HCT116 (cell line): ENCODE data around the gene DIS3L2. TPM values are rescaled to one million over a fixed set of nuclear protein-coding genes. Genes with fewer than 3 reads are reported as not detected.
A peak's percentile ranks its signal among the peaks of the same experiment; 100 is the strongest.
"Not testable (repeated sequence)": the region's sequence is repeated elsewhere in the genome, so short reads cannot be mapped to it uniquely, and the experiment has no call there.

ENCODE experiments used
- ATAC-seq: fragments of 200-7000 bp; cut with Tn5 transposase; 2 replicates; pipeline ENCODE4 v1.9.1; 2020; ENCODE audit warnings: mild to moderate bottlenecking, moderate library complexity
- BruUV-seq: library from RNA; stranded (reverse); fragments of 400-500 nt; replicated peaks from 2 replicates; lab custom pipeline; 2021; lab: Mats Ljungman, UMichigan
- CTCF ChIA-PET: fragments of 300-600 bp; sonication (Branson Sonifier 250); formaldehyde crosslinking; loops from one replicate; lab custom pipeline; 2021; ENCODE audit warnings: antibody characterized with exemption; lab: Charles Lee
- POLR2A ChIA-PET: fragments of 300-600, 350-600 bp; sonication (Branson Sonifier 250); formaldehyde crosslinking; loops from one replicate; lab custom pipeline; 2021; ENCODE audit warnings: antibody characterized with exemption; lab: Charles Lee
- RAD21 ChIA-PET, 2 experiments: fragments of 300-600 bp; sonication (Branson Sonifier 250); formaldehyde crosslinking; loops; one replicate each; lab custom pipeline; 2023; ENCODE audit warnings: low total read pairs in 2 of 2; ENCODE audit not compliant: uncharacterized antibody in 2 of 2, unreplicated experiment in 2 of 2, low non-redundant PET in 1 of 2; lab: Charles Lee
- DNase-seq: peaks from one replicate; pipeline ENCODE4 v3.0.0-alpha.2; 2010; ENCODE audit warnings: low read depth, low spot score
- H2AFZ ChIP-seq: fragments of 200-600 bp; shearing (Covaris generic), sonication (generic); 2 replicates; pipeline ENCODE4 v1.6.1; 2017; ENCODE audit warnings: low read depth, mixed run types, mixed read lengths, antibody characterized with exemption, low read length; ENCODE audit not compliant: poor library complexity, severe bottlenecking
- H3K27ac ChIP-seq: 2 replicates; pipeline ENCODE4 v1.5.1; 2012; ENCODE audit warnings: low read depth, low read length
- H3K27me3 ChIP-seq: fragments of 200-600 bp; sonication (generic); 2 replicates; pipeline ENCODE4 v1.6.1; 2016; ENCODE audit warnings: mixed run types, low read length, mixed read lengths; ENCODE audit not compliant: insufficient read depth
- H3K36me3 ChIP-seq, 2 experiments: fragments of 200-500 bp in 1 of 2; fragments of 200-600 bp in 1 of 2; sonication (Bioruptor generic) in 1 of 2; sonication (generic) in 1 of 2; 2 replicates each; pipeline versions ENCODE4 v1.5.1 to v1.6.1; 2014 to 2016; ENCODE audit warnings: low read length in 2 of 2, inconsistent platforms in 1 of 2, mixed read lengths in 1 of 2, mixed run types in 1 of 2; ENCODE audit not compliant: insufficient read depth in 2 of 2, control insufficient read depth in 1 of 2
- H3K4me1 ChIP-seq, 2 experiments: fragments of 200-600 bp in 1 of 2; sonication (generic) in 1 of 2; 2 replicates each; pipeline versions ENCODE4 v1.5.1 to v1.6.1; 2012 to 2017; ENCODE audit warnings: low read length in 2 of 2, inconsistent platforms in 1 of 2, mild to moderate bottlenecking in 1 of 2, mixed read lengths in 1 of 2, mixed run types in 1 of 2, moderate library complexity in 1 of 2; ENCODE audit not compliant: insufficient read depth in 2 of 2, control insufficient read depth in 1 of 2
- H3K4me2 ChIP-seq: fragments of 200-600 bp; sonication (generic); 2 replicates; pipeline ENCODE4 v1.6.1; 2017; ENCODE audit warnings: mixed run types, low read length, mixed read lengths
- H3K4me3 ChIP-seq, 2 experiments: fragments of 200-600 bp in 1 of 2; sonication (generic) in 1 of 2; replicated peaks in 1 of 2; 2 replicates each; pipeline ENCODE4 v1.5.1; 2011 to 2016; ENCODE audit warnings: low read length in 2 of 2, control low read depth in 1 of 2, low read depth in 1 of 2, mild to moderate bottlenecking in 1 of 2, mixed read lengths in 1 of 2, mixed run types in 1 of 2
- H3K79me2 ChIP-seq: fragments of 200-600 bp; sonication (generic); 2 replicates; pipeline ENCODE4 v1.6.1; 2017; ENCODE audit warnings: mild to moderate bottlenecking, mixed run types, low read length, moderate library complexity, mixed read lengths; ENCODE audit not compliant: insufficient read depth
- H3K9ac ChIP-seq: fragments of 200-600 bp; sonication (generic); 2 replicates; pipeline ENCODE4 v1.6.1; 2016; ENCODE audit warnings: low read length, mixed read lengths
- H3K9me2 ChIP-seq: fragments of 200-600 bp; sonication (generic), shearing (Covaris generic); 2 replicates; pipeline ENCODE4 v1.6.1; 2017; ENCODE audit warnings: mixed run types, mild to moderate bottlenecking, moderate library complexity; ENCODE audit not compliant: insufficient read depth
- H3K9me3 ChIP-seq, 2 experiments: fragments of 200-500 bp in 1 of 2; fragments of 200-600 bp in 1 of 2; sonication (Bioruptor generic) in 1 of 2; sonication (generic) in 1 of 2; 2 replicates each; pipeline ENCODE4 v1.6.1; 2014 to 2017; ENCODE audit warnings: low read length in 2 of 2, mixed read lengths in 2 of 2, inconsistent platforms in 1 of 2, low read depth in 1 of 2, mild to moderate bottlenecking in 1 of 2, mixed run types in 1 of 2, moderate library complexity in 1 of 2; ENCODE audit not compliant: control insufficient read depth in 1 of 2, insufficient read depth in 1 of 2
- H4K20me1 ChIP-seq: fragments of 200-600 bp; sonication (generic), shearing (Covaris generic); 2 replicates; pipeline ENCODE4 v1.6.1; 2017; ENCODE audit warnings: mixed run types, mild to moderate bottlenecking, moderate library complexity; ENCODE audit not compliant: insufficient read depth
- CTCF ChIP-seq, 3 experiments: fragments of 200-600 bp in 1 of 3; sonication (generic) in 1 of 3; IDR thresholded peaks in 2 of 3; conservative IDR thresholded peaks in 1 of 3; 2 replicates each; pipeline ENCODE4 v1.5.1; 2012 to 2017; ENCODE audit warnings: low read depth in 2 of 3, low read length in 2 of 3, antibody characterized with exemption in 1 of 3, borderline replicate concordance in 1 of 3, control low read depth in 1 of 3, mild to moderate bottlenecking in 1 of 3, mixed read lengths in 1 of 3, mixed run types in 1 of 3, moderate library complexity in 1 of 3; ENCODE audit not compliant: insufficient read depth in 1 of 3
- RAD21 ChIP-seq: IDR thresholded peaks from 2 replicates; pipeline ENCODE4 v1.6.1; 2012; ENCODE audit warnings: low read depth, mild to moderate bottlenecking
- SIN3A ChIP-seq: IDR thresholded peaks from 2 replicates; pipeline ENCODE4 v1.6.1; 2012; ENCODE audit warnings: low read depth
- intact Hi-C: fragments of 100-400 bp; cut with micrococcal nuclease; formaldehyde crosslinking; loops from 2 replicates; pipeline ENCODE4 v1.10.0; 2022
- total RNA-seq: library from RNA; stranded (reverse); gene quantifications from one replicate; pipeline ENCODE4 v1.2.1, GENCODE V29; 2021; ENCODE audit not compliant: unreplicated experiment

The DIS3L2 gene
- total RNA-seq, 1 experiment from 2014 or later: 42.5 TPM

GRCh38 chr2:232365621-232366321 lies 404.3 kb downstream of the DIS3L2 start:
- intact Hi-C loops: loop anchor here (2.0 kb wide), 1 partner anchor 75 kb away; no protein-coding TSS in a partner anchor
- H3K79me2 ChIP-seq: no peaks in the 10 kb centered on the region
- H3K27ac ChIP-seq: no peak overlapping the region
- BruUV-seq: no TSS peak
- no peak overlapping the region for H3K4me2 ChIP-seq
- no peaks in the 10 kb centered on the region for H4K20me1 ChIP-seq
- H3K9me3 ChIP-seq: no peaks in the 10 kb centered on the region
- peaks cover 0 to 4% of the 10 kb centered on the region in 2 experiments; a peak in 1 of 4 replicates for H3K4me1 ChIP-seq
- H3K9ac ChIP-seq: no peak overlapping the region
- DNase-seq (peak; percentile 29), ATAC-seq (peak; percentile 94)
- ChIA-PET POLR2A (no interaction called here), CTCF (interaction anchor here (0.7 to 1.8 kb wide), 5 partner anchors 31 to 465 kb away, joined by 3 to 6 read pairs (median 3); no protein-coding TSS in a partner anchor), RAD21 (interaction anchor here in 1 of 2 experiments (1.2 to 1.3 kb wide), 2 partner anchors 70 to 465 kb away, joined by 3 read pairs; no protein-coding TSS in a partner anchor)
- no peaks in the 10 kb centered on the region for H3K9me2 ChIP-seq
- H2AFZ ChIP-seq: no peak overlapping the region
- peak; percentile 61 to 78 (median 62) for TF ChIP-seq CTCF (IDR thresholded peaks at IDR 0.05 in 2 of 3, conservative IDR thresholded peaks at IDR 0.05 in 1 of 3; ENCODE audit: borderline replicate concordance in 1 of 3, insufficient read depth in 1 of 3, low read depth in 2 of 3, low read length in 2 of 3)
- no peak for TF ChIP-seq SIN3A
- peak; percentile 68 for TF ChIP-seq RAD21
- no peaks in the 10 kb centered on the region for H3K36me3 ChIP-seq
- no peak overlapping the region for H3K4me3 ChIP-seq
- no peaks in the 10 kb centered on the region for H3K27me3 ChIP-seq

- H3K79me2 ChIP-seq, DNase-seq, H4K20me1 ChIP-seq, H3K4me1 ChIP-seq, H3K27me3 ChIP-seq, H3K4me2 ChIP-seq, H3K27ac ChIP-seq, POLR2A ChIA-PET, H3K36me3 ChIP-seq, H3K9me3 ChIP-seq, H3K4me3 ChIP-seq, BruUV-seq, ATAC-seq, H2AFZ ChIP-seq, H3K9ac ChIP-seq, H3K9me2 ChIP-seq: not testable (repeated sequence)
- intact Hi-C loops: loop anchor here (2.0 kb wide), 1 partner anchor 74 kb away; no protein-coding TSS in a partner anchor
- CTCF ChIA-PET: interaction anchor here (0.9 kb wide), 1 partner anchor 78 kb away, joined by 3 read pairs; no protein-coding TSS in a partner anchor
- RAD21 ChIA-PET: interaction anchor here in 1 of 2 experiments (1.2 to 1.3 kb wide), 2 partner anchors 69 to 466 kb away, joined by 3 read pairs; no protein-coding TSS in a partner anchor
Measured at GRCh38 chr2:232366461-232366860, 404.9 kb downstream of the DIS3L2 start.
